Measurements from ENCODE around the gene NKD1.
"Not testable (repeated sequence)": the region's sequence is repeated elsewhere in the genome, so short reads cannot be mapped to it uniquely, and the experiment has no call there.

The NKD1 gene

DNA sequence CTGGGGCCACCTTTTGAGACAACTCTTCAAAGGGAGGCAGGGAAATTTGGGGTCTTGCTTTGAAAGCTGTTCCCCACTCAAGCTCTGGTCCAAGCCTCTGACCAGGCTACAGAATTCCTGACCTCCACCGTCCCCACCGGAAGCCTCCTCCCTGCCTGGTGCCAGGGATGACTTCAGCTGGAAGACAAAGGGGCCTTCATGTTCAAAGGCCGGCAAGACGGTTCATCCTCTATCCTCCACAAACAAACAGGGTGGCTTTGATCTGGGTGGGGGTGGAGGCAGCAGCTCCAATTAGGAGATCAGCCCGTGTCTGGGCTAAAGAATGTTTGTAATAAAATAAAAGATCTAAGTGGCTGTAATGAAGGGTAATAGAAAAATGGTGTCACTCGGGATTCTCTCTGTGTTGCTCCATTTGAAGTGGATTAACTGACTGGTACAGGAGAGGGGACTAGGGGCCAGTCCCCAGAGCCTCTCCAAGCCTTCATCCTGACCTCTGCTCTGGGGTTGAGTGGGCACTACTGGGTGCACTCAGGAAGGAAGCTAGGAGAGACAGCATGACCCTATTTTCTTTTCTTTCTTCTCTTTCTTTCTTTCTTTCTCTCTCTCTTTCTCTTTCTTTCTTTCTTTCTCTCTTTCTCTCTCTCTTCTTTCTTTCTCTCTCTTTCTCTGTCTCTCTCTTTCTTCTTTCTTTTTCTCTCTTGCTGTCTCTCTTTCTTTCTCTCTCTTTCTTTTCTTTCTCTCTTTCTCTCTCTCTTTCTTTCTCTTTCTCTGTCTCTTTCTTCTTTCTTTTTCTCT is 27.5 kb upstream of the NKD1 start:
- no peak for DNase-seq

DNA sequence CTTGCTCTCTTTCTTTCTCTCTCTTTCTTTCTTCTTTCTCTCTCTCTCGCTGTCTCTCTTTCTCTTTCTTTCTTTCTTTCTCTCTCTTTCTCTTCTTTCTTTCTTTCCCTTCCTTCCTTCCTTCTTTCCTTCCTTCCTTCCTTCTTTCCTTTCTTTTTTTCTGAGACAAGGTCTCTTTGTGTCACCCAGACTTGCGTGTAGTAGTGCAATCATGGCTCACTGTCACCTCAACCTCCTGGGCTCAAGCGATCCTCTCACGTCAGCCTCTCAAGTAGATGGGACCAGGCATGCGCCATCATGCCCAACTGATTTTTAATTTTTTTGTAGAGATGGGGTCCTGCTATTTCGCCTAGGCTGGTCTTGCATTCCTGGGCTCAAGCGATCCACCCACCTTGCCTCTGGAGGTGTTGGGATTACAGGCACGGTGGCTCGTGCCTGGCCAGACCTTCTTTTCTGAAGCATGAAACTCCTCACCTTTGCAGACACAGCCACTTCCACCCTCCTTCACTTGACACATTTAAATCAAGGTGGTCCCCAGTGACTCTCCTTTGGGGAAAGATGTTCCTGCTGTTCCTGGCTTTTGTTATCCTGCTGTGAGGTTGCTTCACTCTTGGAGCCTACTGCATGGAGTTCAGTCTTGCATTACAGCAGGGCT is 26.8 kb upstream of the NKD1 start:
- DNase-seq: no peak

GRCh38 chr16:50522324-50522723 is 25.9 kb upstream of the NKD1 start:
- no peak for DNase-seq

- DNase-seq: no peak
Measured at GRCh38 chr16:50523710-50524109, 24.5 kb upstream of the NKD1 start.

DNA sequence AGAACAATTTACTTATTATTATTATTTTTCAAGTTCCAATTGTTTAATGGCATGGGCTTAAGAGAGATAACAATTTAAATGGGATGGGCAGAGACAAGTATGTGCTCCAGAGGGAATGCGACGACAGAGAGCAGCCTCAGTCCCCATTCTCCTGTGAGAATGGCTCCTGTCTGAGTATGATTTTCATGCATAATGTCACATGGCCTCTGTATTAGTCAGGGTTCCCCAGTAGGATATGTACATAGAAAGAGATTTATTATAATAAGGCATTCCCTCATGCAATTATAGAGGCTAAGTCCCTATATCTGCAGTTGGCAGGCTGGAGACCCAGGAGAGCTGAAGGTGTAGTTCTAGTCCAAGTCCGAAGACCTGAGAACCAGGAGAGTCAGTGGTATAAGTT is 22.9 kb upstream of the NKD1 start:
- DNase-seq: no peak

DNA sequence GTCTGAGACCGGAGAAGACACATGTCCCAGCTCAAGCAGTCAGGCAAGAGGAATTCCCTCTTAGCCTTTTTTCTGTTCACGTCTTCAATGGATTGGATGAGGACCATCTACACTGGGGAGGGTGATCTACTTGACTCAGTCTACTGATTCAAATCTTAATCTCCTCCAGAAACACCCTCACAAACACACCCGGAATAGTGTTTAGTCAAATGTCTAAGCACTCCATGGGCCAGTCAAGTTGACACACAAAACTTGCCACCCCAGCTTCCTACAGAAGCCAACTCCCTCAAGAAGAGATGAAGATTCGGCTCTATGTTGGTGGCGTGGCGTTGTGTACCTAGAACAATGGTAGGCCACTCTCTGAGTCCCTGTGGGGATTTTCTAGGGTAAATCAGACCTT is 22.5 kb upstream of the NKD1 start:
- no peak for DNase-seq

- no peak for DNase-seq
Measured at GRCh38 chr16:50526249-50526648, 21.9 kb upstream of the NKD1 start.

GRCh38 chr16:50526796-50527195 is 21.4 kb upstream of the NKD1 start:
- no peak for DNase-seq

DNA sequence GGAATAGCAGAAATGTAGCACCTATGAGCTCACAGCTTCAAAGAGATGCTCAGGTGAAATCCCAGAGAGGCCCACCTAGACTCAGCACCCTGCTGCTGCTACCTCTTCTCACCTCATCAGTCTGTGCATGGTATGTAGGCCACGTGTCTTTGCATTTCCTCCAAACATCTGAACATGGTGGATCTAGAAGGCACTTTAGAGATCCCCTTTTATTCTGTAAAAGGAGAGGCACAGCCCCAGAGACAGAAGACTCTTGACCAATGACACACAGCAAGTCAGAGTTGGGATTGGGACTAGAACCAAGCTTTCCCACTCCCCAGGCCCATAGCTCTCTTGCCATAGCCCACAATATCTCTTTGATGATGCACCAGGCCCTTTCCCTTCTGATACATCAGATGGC is 19.4 kb upstream of the NKD1 start:
- no peak for DNase-seq

GRCh38 chr16:50529334-50529733 is 18.9 kb upstream of the NKD1 start:
- DNase-seq: no peak

- no peak for DNase-seq
Measured at GRCh38 chr16:50530277-50531236, 17.6 kb upstream of the NKD1 start.

DNA sequence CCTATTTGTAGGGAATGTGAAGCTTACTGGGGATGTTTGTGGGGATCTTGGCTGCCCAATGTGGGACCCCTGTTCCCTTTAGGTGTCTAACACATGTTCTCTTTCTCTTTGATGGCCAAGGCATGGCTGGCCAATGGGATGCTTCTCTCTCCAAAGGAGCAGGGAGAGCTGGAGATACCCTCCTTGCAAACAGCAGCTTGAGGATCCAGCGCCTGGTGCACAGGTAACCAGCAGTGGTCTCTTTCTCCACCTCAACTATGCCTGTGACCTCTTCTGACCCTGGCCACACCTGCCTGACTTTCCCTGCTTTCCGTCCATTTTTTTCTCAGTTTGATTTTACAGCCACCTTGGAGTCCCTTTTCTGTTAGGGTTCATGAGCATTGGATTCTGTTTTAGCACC is 16.8 kb upstream of the NKD1 start:
- no peak for DNase-seq

- no peak for DNase-seq
Measured at GRCh38 chr16:50531901-50532300, 16.3 kb upstream of the NKD1 start.

DNA sequence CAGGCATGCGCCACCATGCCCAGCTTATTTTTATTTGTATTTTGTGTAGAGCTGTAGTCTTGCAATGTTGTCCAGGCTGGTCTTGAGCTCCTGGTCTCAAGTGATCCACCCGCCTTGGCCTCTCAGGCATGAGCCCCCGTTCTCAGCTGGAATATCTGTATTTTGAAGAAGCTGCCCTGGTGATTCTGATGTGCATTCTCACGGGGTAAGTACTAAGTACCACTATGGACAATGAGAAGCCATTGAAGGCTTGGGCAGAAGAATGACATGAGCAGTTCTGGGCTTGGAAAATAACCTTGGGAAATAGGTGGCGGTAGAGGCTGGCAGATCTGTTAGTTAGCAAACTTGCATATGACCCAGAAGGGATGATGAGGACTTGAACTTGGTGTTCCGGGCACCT is 15.6 kb upstream of the NKD1 start:
- DNase-seq: no peak

DNA sequence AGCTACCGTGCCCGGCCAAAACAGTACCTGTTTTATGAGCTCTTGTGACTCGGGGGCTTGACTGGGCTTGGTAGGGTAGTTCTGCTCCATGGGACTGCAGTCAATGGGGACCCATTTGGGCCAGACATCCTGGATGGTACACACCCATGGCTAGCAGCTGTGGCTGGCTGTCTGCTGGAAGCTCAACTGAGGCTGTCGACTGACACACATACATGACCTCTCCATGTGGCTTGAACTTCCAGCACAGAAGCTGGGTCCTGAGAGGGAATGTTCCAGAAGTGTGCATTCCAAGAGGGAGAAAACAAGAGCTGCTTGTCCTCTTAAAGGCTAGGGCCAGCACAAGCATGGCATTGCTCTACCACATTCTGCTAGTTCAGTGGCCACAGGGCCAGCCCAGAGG is 14.9 kb upstream of the NKD1 start:
- no peak for DNase-seq

DNA sequence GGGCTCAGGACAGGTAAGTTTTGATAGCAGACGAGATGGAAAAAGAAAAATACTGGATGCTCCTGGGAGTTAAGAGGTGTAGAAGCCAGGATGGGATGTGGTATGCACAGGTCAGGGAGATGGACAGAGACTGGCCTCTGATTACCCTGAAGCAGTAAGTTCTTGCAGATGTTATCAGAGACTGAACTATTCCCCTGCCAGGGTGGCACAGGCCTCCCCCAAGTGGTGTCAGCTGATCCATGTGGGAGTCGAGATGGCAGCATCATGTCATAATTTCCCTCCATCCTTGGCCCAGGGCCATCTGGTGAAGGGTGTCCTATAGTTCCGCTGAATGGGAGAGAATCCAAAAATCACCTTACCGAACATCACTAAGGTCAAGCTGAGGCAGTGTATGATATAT is 14.1 kb upstream of the NKD1 start:
- no peak for DNase-seq

- DNase-seq: no peak
Measured at GRCh38 chr16:50534556-50534955, 13.6 kb upstream of the NKD1 start.

- DNase-seq: no peak
Measured at GRCh38 chr16:50534958-50535357, 13.2 kb upstream of the NKD1 start.

GRCh38 chr16:50535506-50536257 is 12.5 kb upstream of the NKD1 start:
- no peak for DNase-seq

DNA sequence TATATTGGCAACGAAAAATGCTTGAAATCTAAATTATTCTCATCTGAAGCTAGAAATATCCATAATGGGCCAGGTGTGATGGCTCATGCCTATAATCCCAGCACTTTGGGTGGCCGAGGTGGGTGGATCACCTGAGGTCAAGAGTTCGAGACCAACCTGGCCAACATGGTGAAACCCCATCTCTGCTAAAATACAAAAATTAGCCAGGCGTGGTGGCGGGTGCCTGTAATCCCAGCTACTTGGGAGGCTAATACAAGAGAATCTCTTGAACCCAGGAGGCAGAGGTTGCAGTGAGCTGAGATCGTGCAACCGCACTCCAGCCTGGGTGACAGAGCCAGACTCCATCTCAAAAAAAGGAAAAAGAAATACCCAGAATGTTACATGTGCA is 11.9 kb upstream of the NKD1 start:
- DNase-seq: not testable (repeated sequence)

GRCh38 chr16:50537533-50538290 is 10.5 kb upstream of the NKD1 start:
- DNase-seq: no peak

GRCh38 chr16:50538411-50539052 is 9.7 kb upstream of the NKD1 start:
- DNase-seq: no peak
